Measurements from ENCODE around the gene EPHA10.
"Not testable (repeated sequence)": the region's sequence is repeated elsewhere in the genome, so short reads cannot be mapped to it uniquely, and the experiment has no call there.

Gene EPHA10

GRCh38 chr1:37714226-37714625, 50.7 kb downstream of the EPHA10 start:
- DNase-seq (ENCODE audit: low read depth), result no peak

- no peak for DNase-seq (ENCODE audit: low read depth)
These were observed 56.4 kb downstream of the EPHA10 start for GRCh38 chr1:37708471-37708870.

- no peak for DNase-seq (ENCODE audit: low read depth)
These were observed 59.5 kb downstream of the EPHA10 start for GRCh38 chr1:37705399-37705798.

GRCh38 chr1:37704966-37705365, 60.0 kb downstream of the EPHA10 start:
- no peak for DNase-seq (ENCODE audit: low read depth)

- no peak for DNase-seq (ENCODE audit: low read depth)
These were observed 61.9 kb downstream of the EPHA10 start for GRCh38 chr1:37703061-37703460.

GRCh38 chr1:37701051-37701450, 63.9 kb downstream of the EPHA10 start:
- no peak for DNase-seq (ENCODE audit: low read depth)

- DNase-seq (ENCODE audit: low read depth), result no peak
These were observed 65.8 kb downstream of the EPHA10 start for GRCh38 chr1:37699147-37699546.

GRCh38 chr1:37697737-37698136, 67.2 kb downstream of the EPHA10 start:
- DNase-seq (ENCODE audit: low read depth), result no peak

GRCh38 chr1:37697090-37697489, 67.8 kb downstream of the EPHA10 start:
- DNase-seq (ENCODE audit: low read depth), result no peak

GRCh38 chr1:37692834-37693175, 72.1 kb downstream of the EPHA10 start:
- DNase-seq (ENCODE audit: low read depth), result no peak

GRCh38 chr1:37692078-37692833, 72.7 kb downstream of the EPHA10 start, which contains the start of gene CDCA8:
Gene CDCA8 (plus strand): TSS chr1:37692516. CDS start chr1:37692691, 175 bp downstream.
- peak; percentile 96 for DNase-seq (ENCODE audit: low read depth)

GRCh38 chr1:37691497-37692077, 73.3 kb downstream of the EPHA10 start:
- no peak for DNase-seq (ENCODE audit: low read depth)

GRCh38 chr1:37688926-37689325, 76.0 kb downstream of the EPHA10 start:
- no peak for DNase-seq (ENCODE audit: low read depth)

- not testable (repeated sequence) for DNase-seq (ENCODE audit: low read depth)
These were observed 77.2 kb downstream of the EPHA10 start for GRCh38 chr1:37687764-37688163.

GRCh38 chr1:37685722-37686121, 79.2 kb downstream of the EPHA10 start:
- no peak for DNase-seq (ENCODE audit: low read depth)

GRCh38 chr1:37684182-37684581, 80.7 kb downstream of the EPHA10 start:
- not testable (repeated sequence) for DNase-seq (ENCODE audit: low read depth)

- DNase-seq (ENCODE audit: low read depth), result peak; percentile 37
These were observed 82.5 kb downstream of the EPHA10 start for GRCh38 chr1:37682334-37682987.

- DNase-seq (ENCODE audit: low read depth), result no peak
These were observed 84.0 kb downstream of the EPHA10 start for GRCh38 chr1:37680933-37681332.

- no peak for DNase-seq (ENCODE audit: low read depth)
These were observed 87.1 kb downstream of the EPHA10 start for GRCh38 chr1:37677808-37678207.

GRCh38 chr1:37677143-37677439, 87.8 kb downstream of the EPHA10 start:
- no peak for DNase-seq (ENCODE audit: low read depth)

- DNase-seq (ENCODE audit: low read depth), result no peak
These were observed 88.4 kb downstream of the EPHA10 start for GRCh38 chr1:37676281-37677142.

GRCh38 chr1:37673920-37674319, 91.0 kb downstream of the EPHA10 start:
- no peak for DNase-seq (ENCODE audit: low read depth)
